Activated CD4-positive, alpha-beta T cell treated with anti-CD3 and anti-CD28 coated beads, Interleukin-2, amount 50 U/mL, for 24 hours (primary cell): ENCODE measurements around the gene PNISR.
A peak's percentile ranks its signal among the peaks of the same experiment; 100 is the strongest.

Experiments
- DNase-seq, 2 donors: peaks; one replicate each; pipeline ENCODE4 v3.0.0-alpha.2; 2020; ENCODE audit warnings: low read depth in 1 of 2, low spot score in 1 of 2

PNISR gene

DNA sequence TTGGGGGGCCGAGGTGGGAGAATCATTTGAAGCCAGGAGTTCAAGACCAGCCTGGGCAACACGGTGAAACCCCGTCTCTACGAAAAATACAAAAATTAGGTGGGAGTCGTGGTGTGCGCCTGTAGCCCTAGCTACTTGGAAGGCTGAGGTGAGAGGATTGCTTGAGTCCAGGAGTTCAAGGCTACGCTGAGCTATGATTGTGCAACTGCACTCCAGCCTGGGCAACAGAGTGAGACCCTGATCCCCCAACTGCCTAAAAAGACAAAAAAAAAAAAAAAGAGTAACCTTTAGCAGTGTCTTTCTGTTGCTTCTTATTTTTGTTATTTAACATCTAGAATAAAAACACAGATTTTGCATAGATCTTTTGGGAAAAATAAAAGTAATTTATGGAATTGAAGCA lies 18.0 kb downstream of the PNISR start:
- DNase-seq: no peak

- DNase-seq: no peak
Measured at GRCh38 chr6:99402448-99402847, 22.7 kb downstream of the PNISR start.

DNA sequence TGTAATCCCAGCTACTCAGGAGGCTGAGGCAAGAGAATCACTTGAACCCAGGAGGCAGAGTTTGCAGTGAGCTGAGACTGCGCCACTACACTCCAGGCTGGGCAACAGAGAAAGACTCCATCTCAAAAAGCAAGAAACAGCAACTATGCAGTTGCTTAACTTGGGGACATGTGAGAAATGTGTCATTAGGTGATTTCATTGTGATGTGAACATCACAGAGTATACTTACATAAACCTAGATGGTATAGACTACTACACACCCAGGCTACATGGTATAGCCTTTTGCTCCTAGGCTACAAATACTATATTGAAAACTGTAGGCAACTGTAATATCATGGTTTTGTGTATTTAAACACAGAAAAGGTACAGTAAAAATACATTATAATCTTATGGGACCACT lies 27.8 kb downstream of the PNISR start:
- no peak for DNase-seq

DNA sequence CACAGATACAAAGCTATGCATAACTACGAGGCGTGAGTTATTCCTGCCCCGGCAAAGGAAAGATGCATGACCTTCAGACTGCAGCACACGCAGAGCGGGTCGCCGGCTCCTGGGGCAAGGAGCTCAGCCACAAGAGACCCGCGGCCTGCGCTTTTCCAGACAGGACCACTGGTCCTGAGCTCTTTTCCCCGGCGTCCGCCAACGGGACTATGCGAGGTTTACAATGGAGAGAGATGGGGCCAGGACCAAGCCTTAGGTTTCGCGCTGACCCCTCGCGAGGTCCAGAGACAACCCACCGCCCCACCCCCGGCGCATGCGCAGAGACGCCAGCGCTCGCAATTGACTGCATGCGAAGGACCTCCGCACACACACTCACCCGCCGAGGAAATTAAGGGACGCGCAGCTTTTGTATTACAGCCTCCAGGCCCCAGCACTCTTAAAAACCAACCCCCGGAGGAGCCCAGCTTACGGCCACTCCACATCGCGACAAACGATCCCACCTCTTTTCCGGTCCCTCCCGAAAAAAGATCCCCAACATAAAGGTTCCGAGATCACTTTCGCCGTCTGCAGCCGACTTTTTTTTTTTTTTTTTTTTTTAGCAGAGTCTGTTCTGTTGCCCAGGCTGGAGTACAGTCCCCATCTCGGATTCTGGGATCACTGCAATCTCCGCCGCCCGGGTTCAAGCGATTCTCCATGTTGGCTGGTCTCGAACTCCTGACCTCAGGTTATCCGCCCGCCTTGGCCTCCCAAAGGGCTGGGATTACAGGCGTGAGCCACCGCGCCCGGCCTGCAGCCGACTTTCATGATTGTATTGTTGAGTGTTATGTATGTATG lies 31.2 kb downstream of the PNISR start, which contains the start of gene COQ3:
TSS of gene COQ3 (minus strand) at position 498 of the 834 bp plus-strand sequence. CDS start at position 482, 16 bp downstream.
- DNase-seq: peak; percentile 46 to 48

- DNase-seq: no peak
Measured at GRCh38 chr6:99393366-99393697, 31.8 kb downstream of the PNISR start.

- DNase-seq: no peak
Measured at GRCh38 chr6:99390896-99391295, 34.2 kb downstream of the PNISR start.

- DNase-seq: no peak
Measured at GRCh38 chr6:99384507-99384906, 40.6 kb downstream of the PNISR start.

- DNase-seq: no peak
Measured at GRCh38 chr6:99378636-99379035, 46.5 kb downstream of the PNISR start.

DNA sequence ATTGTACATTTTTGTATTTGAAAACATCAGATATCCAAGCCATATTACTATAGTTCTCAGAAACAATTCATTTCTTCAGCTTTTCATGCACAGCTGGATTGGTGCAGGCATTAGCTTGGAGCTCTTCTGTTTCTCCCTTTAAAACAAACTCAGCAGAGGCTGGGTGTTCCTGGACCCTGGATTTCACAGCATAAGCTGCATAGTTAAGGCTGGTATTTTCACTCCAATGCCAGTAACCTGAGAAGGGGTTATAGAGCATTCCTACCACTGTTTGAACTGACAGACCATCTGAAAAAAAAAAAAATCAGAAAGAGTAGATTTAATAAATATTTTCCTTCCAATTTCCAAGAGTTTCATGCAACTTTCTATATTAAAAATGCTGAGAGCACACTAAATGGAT lies 55.6 kb downstream of the PNISR start:
- DNase-seq: no peak

GRCh38 chr6:99366852-99367251 lies 58.3 kb downstream of the PNISR start:
- no peak for DNase-seq

DNA sequence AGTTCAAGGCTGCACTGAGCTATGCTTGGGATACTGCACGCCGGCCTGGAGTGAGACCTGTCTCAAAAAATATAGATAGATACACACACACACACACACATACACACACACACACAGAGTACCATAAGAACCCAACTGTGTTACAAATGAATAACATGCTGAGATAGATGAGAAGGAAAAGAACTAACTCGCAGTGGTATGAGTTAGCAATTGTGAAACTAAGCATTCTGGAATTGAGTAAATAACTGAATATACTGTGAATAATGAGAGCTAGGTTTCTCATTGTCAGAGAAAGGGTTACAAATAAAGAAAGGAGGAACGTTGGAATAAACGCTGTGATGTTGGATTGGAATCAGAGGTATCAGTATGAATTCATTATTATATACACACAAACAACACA lies 61.1 kb downstream of the PNISR start:
- DNase-seq: no peak

DNA sequence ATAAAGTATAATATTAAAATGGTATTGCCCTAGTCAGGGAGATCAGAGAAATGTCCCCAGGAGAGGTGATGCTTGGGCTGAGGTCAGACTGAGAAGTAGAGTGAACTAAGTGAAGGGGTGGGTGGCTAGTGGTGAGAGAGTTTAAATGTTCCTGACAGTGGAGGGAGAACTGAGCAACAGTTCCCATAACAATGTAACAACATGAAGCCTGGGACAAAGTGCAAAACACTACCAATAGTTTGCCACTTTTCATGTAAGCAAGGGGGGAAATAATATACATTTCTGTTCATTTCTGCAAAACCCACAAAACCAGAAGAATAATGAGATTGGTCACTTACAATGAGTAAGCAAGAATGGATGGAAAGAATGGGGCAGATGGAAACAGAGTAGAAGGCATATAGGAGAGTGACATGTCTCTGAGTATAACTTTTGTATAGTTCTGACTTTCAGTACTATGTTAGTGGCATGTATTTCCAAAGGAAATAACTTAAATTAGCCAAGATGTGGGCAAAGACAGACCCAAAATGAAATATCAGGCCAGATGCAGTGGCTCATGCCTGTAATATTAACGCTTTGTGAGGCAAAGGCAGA lies 62.3 kb downstream of the PNISR start:
- no peak for DNase-seq

GRCh38 chr6:99359800-99360199 lies 65.3 kb downstream of the PNISR start:
- no peak for DNase-seq

DNA sequence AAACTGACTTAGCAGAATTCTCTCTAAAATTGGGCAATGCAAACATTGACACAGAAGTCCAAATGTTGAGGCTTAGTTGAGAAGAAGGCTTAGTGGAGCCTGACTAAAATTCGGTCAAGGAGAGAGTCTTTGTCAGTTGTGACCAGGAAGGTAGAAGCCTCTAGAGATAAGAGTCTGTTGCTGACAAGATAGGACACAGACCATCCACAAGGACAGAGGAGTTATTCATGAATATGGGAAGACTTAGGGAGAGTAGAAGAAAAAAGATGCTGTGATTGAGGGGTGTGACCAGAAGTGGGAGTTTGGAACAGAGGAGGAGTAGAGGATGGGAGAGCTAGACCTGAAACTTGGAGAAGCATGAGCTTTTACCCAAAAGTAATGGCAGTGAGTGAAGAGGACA lies 68.5 kb downstream of the PNISR start:
- DNase-seq: no peak

DNA sequence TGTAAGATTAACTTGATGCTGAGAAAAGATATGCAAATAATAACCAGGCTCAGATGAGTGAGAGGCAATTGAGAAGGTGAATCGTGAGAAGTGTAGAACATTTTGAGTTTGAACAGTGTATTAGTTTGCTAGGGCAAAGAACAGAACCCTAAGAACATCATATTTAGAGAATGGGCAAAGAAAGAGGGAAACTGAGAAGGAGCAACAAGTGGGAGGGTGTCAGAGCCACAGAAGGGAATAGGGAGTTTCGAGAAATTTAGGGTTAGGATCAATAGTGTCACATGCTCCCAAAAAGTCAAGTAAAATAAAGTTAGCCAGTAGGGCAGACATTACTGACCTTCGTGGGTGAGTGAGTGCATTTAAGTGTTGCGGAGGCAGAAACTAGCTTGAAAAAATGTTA lies 70.1 kb downstream of the PNISR start:
- no peak for DNase-seq

DNA sequence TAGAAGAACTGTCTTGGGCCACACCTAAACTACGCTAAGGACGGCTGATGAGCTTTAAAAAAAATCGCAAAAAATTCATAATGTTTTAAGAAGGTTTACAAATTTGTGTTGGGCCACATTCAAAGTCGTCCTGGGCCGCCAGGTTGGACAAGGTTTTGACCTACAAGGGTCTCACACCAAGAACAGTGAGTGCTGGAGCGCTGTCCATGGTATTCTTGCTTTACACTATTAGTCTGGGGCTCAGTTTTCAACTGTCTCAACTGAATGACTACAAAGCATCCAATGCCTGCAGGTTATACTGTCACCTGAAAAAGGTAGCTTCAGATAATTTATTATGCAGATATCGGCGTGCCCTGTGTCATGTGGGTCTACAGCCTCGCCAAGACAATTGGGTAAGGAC lies 72.0 kb downstream of the PNISR start:
- DNase-seq: no peak

GRCh38 chr6:99350573-99350972 lies 74.5 kb downstream of the PNISR start:
- no peak for DNase-seq

DNA sequence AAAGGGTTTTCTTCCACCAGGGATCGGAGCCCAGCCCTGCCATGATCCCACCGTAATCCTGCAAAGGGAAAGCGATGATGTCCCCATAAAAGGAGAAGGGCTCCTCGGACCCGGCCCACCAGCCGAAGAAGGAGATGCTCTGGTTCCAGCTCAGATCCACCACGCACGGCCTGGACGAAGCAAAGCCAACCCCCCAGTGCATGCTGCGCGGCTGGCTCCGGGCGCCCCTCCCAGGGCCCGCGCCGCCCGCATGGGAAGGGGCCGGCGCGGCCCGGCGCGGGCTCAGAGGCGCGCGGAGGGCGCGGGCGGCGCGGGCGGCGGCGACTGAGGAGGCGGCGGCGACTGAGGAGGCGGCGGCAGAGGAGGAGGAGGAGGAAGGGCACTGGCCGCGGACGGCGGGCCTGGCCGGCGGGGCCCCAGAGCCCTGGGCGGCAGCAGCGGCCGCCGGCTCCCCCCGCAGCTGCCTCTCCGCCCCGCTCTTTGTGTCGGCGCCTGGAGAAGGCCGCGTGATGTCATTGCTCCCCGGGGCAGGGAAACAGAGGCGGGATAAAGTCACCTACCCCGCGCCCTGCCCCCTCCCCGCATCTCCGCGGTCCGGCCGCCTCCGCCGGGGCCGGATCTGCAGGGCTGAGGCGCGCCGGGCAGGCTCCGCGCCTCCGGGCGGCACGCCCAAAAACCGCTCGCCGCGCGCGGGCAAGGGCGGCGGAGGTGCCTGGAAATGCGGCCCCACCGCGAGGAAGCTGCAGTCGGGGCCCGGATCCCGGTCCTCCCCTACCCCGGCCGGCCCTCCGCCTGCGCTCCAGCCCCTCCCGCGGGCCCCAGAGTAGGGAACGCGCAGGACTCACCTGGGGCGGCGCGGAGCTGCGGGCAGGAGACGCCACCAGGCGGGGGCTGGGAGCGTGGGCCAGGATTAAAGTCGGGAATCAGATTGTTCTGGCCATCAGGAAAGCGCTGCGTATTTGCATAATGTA lies 75.7 kb downstream of the PNISR start, which contains the start of gene FAXC:
TSS of gene FAXC (minus strand) at position 504 of the 971 bp plus-strand sequence. CDS start at position 202, 302 bp downstream.
- DNase-seq: no peak

- no peak for DNase-seq
Measured at GRCh38 chr6:99348288-99349170, 76.6 kb downstream of the PNISR start.
